Spleen (tissue), 3 donors: Measurements from ENCODE around the gene PIGV.
"Not testable (repeated sequence)": the region's sequence is repeated elsewhere in the genome, so short reads cannot be mapped to it uniquely, and the experiment has no call there.

ENCODE experiments used
- POLR2A ChIP-seq, 3 donors: fragments of 450-650 bp; IDR thresholded peaks; one replicate each; pipeline ENCODE4 v1.5.1; 2017; ENCODE audit warnings: antibody characterized with exemption in 3 of 3, mild to moderate bottlenecking in 1 of 3
- POLR2AphosphoS5 ChIP-seq, 3 donors: sonication (generic); formaldehyde crosslinking; IDR thresholded peaks; one replicate each; pipeline ENCODE4 v1.5.1; 2017; ENCODE audit warnings: antibody characterized with exemption in 3 of 3

- TF ChIP-seq POLR2AphosphoS5, POLR2A (IDR thresholded peaks at IDR 0.05): not testable (repeated sequence)
Observed at GRCh38 chr1:26847826-26848225, 60.1 kb downstream of the PIGV start.
